Activated CD4-positive, alpha-beta T cell treated with anti-CD3 and anti-CD28 coated beads, Interleukin-2, amount 50 U/mL, for 48 hours (primary cell): Measurements from ENCODE around the gene TSPAN18.
A peak's percentile ranks its signal among the peaks of the same experiment; 100 is the strongest.

Experiments
- DNase-seq, 2 experiments: peaks; one replicate each; pipeline ENCODE4 v3.0.0-alpha.2; 2020

The TSPAN18 gene

GRCh38 chr11:44780940-44781631 is 54.3 kb downstream of the TSPAN18 start:
- no peak for DNase-seq

GRCh38 chr11:44781655-44782054 is 54.9 kb downstream of the TSPAN18 start:
- no peak for DNase-seq

DNA sequence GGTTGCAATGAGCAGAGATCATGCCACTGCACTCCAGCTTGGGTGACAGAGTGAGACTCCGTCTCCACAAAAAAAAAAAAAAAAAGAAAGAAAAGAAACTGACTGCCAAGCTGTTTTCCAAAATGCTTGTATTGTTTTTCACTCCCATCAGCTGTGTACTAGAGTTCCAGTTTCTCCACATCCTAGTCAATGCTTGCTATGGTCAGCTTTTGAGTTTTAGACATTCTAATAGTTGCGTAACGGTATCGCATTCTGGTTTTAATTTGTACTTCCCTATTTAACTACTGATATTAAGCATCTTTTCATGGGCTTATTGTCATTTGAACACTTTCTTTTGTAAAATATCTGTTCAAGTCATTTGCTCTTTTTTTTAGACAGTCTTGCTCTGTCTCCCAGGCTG is 55.7 kb downstream of the TSPAN18 start:
- DNase-seq: no peak

- no peak for DNase-seq
These were observed 57.6 kb downstream of the TSPAN18 start for GRCh38 chr11:44784436-44784760.

- DNase-seq: no peak
These were observed 58.1 kb downstream of the TSPAN18 start for GRCh38 chr11:44784851-44785250.

DNA sequence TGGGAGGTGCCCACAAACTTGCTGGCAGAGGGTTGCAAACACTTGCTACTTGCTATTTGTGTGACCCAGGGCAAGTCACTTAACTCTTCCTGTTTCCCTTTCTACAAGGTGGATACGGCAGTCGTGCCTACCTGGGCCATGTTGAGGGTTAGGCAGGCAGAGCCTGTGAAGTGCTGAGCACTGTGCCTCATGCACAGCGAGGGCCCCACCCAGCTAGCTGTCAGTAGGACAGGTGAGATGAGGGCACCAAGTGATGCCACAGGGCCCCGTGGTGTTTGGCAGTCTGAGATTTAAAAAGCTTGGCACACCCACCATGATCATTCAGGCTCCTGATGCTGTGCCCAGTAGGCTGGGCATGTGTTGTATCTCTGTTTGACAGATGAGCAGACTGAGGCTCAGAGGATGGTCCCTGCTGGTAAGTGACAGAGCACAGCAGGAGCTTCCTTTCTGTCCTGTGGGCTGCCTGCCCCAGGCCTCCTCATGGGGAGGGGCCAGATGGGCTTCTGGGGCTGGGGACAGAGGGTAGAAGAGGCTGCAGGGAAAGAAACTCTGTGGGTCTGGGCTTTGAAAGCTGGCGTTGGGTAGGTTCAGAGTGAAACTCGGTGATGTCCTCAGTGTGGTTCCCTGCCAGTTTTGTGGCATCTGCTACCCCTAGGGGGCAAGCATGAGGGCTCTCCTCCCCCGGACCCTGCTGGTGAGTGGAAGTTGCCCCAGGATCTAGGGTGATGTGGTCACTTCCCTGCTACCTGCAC is 59.3 kb downstream of the TSPAN18 start:
- DNase-seq: peak in 1 of 2 experiments; percentile 6

DNA sequence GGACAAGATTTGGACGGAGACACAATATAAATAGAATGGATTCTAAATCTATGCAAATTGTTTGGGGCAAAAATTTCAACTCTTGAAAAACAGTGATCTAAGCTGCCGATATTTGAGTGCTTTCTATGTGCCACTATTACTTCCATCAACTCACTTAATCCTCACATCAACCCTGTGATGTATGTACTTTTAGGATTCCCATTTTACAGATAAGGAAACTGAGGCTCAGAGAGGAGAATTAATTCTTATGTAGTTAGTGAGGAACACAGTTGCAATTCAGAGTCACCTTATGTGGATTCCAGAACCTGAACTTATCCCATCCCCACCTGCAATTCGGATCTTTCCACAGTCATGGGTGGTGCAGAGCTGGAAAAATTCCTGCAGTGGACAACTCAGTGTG is 60.3 kb downstream of the TSPAN18 start:
- DNase-seq: no peak

GRCh38 chr11:44787981-44788380 is 61.2 kb downstream of the TSPAN18 start:
- DNase-seq: no peak

GRCh38 chr11:44788536-44789261 is 61.9 kb downstream of the TSPAN18 start:
- no peak for DNase-seq

DNA sequence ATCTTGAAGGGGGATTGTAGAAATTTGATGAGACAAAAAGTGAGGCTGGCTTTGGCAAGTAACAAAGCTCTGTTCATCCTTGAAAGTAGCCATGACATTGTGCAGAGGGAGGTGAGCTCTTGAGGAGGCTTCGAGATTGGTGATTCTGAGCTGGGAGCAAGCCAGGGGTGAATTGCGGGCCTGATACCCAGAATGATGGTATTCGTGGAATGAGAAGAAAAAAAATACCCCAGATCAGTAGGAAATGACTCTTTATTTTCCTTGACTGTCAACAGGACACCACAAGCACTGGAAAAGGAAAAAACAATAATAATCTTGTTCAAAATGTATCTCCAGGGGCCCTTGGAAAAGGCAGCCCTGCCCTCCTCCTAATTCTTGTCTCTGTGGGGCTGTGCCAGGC is 62.7 kb downstream of the TSPAN18 start:
- no peak for DNase-seq

DNA sequence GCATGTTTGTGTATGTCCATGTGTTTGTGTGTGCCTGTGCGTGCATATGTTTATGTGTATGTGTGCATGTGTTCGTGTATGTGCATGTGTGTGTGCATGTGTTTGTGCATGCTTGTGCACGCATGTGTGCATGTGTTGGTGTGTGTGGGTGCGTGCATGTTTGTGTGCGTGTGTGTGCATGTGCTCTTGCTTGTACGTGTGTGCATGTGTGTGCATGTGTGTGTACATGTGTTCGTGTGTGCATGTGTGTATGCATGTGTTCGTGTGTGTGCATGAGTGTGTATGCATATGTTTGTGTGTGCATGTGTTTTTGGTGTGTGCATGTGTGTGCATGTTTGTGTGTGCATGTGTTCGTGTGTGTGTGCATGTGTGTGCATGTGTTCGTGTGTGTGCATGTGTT is 63.4 kb downstream of the TSPAN18 start:
- DNase-seq: no peak

- no peak for DNase-seq
These were observed 64.7 kb downstream of the TSPAN18 start for GRCh38 chr11:44791316-44791925.

- DNase-seq: no peak
These were observed 65.4 kb downstream of the TSPAN18 start for GRCh38 chr11:44792171-44792570.

- no peak for DNase-seq
These were observed 66.8 kb downstream of the TSPAN18 start for GRCh38 chr11:44793350-44794090.

DNA sequence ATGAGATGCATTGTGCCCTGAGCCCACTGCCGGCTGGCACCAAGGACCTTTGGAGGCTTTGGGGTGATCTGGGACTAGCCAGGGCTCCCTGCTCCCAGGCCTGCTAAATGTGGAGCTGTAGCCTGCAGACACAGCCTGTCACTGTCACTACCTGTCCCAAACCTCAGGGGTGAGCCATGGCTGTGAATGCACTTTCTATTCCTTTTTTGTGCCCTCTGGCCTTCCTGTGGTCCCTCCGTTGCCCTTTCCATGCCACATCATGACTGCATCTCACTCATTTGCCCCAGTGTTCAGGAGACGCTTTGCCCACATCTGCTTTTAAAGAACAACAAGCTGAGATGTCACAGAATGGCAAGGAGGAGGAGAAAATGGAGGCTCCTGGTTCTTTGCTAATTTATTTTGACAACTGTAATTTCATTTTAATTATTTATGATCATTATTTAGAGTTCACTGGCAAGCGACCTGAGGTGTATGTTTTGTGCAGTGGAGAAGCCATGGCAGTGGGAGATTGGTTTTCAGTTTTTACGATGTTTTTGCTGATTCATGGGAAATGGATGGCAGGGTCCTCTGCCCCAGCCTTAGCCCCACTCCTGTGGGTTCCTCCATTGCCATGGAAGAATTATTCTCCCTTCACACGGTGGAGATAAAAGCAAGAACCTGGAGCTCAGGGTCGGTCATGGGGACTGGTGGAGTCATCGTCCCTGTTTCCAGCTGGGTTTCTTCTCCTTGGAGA is 69.2 kb downstream of the TSPAN18 start:
- no peak for DNase-seq

GRCh38 chr11:44797051-44797450 is 70.3 kb downstream of the TSPAN18 start:
- DNase-seq: no peak

GRCh38 chr11:44797886-44798606 is 71.3 kb downstream of the TSPAN18 start:
- no peak for DNase-seq

DNA sequence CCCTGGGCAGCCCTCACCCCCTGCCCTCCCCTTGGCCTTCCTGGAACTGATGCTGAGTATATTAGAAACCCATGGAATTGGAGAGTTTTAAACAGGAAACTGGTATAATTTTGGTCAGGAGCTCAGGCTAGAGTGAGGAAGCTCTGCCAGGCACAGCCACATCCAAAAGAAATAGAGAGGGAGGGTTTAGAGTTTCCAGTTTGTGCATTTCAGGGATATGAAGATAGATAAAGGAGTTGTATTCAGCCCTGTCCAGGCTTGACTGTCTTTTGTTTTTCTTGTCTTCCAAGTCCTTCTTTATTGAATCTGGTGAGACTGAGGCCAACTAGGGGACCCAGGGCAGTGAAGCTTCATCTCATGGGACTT is 71.8 kb downstream of the TSPAN18 start:
- no peak for DNase-seq

DNA sequence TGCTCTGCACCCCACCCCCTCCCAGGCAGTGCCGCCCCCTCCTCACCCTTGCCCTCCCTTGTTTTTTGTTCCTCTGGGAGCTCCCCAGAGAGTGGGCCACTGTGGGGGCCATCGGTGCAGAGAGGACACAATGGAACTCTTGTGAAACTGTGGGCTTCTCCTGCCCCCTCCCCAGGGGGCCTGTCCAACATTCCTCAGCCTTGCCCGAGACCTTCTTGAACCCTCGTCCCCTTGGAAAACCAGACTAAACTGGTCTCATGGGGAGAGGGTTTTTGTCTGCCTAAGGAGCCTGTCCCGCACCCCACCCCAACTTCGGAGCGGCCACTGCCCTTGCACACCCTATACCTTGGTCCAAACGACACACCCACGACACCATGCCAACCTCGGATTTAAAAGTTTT is 72.2 kb downstream of the TSPAN18 start:
- DNase-seq: no peak

DNA sequence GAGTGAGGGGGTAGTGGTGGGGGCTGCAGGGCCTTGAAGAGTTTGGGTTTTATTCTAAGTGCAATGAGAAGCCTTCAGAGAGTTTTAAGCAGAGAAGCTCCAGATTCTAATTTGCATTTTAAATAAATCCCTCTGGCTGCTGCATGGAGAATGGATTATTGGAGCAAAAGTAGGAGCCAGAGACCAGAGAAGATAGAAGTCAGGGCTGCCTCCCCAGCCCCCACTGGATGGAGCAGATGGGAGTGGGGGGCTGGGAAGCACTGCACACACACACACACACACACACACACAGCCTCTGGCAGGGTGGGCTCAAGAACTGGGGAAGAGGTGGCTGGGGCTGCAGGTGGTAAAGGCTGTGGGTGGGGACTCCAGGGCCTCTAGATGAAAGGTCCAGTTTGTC is 75.6 kb downstream of the TSPAN18 start:
- no peak for DNase-seq

- DNase-seq: no peak
These were observed 76.2 kb downstream of the TSPAN18 start for GRCh38 chr11:44803009-44803408.
